HG03135 (cell line): ENCODE results near the gene DDAH1.
A peak's percentile ranks its signal among the peaks of the same experiment; 100 is the strongest.

ENCODE experiments used
- ATAC-seq: cut with Tn5 transposase; IDR thresholded peaks from one replicate; pipeline ENCODE4 v1.9.1; 2021; ENCODE audit warnings: mild to moderate bottlenecking, moderate library complexity; ENCODE audit not compliant: unreplicated experiment

Gene DDAH1

GRCh38 chr1:85311818-85312217, 153.1 kb downstream of the DDAH1 start:
- ATAC-seq: no peak

GRCh38 chr1:85308833-85309350, 156.1 kb downstream of the DDAH1 start:
- ATAC-seq: no peak

DNA sequence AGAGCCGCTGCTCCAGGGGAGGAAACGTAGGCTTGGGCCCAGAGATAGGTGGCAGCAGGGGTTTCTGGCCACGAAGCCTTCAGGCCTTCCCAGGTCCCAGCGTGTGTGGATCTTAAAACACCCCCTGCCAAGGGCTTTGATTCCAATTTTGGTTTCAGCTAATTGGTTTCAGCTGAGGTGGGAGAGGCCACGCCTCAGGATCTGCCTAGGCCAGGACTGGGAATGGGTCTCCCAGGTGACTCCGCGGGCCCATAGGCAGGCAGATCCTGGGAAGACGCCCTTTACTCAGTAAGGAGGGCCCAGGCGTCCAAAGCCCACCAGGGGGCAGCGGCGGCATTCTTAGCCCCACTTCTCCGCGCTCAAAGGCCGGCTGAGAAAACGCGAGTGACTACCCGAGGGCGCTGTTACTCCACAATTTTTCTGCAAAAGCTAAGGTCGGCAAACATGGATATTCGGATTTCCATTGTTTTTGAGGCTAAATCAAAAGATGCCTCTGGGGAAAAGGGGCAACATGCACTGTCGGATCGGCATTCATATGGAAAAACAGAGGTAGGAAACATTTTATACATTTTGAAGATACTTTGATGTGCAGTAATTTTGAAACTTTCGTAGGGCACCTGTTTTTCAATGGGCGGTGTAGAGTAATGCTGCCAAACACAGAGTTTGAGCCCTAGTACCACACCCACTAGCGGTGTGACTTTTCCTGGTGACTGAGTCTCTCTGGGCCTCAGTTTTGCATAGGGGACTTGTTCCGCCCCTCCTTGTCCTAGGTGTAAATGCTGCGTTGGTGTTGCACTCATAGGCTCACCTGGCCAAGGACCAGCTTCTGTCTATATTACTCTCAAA, 156.7 kb downstream of the DDAH1 start:
- ATAC-seq: peak; percentile 87

- ATAC-seq: no peak
These were observed 158.7 kb downstream of the DDAH1 start for GRCh38 chr1:85306236-85306635.

DNA sequence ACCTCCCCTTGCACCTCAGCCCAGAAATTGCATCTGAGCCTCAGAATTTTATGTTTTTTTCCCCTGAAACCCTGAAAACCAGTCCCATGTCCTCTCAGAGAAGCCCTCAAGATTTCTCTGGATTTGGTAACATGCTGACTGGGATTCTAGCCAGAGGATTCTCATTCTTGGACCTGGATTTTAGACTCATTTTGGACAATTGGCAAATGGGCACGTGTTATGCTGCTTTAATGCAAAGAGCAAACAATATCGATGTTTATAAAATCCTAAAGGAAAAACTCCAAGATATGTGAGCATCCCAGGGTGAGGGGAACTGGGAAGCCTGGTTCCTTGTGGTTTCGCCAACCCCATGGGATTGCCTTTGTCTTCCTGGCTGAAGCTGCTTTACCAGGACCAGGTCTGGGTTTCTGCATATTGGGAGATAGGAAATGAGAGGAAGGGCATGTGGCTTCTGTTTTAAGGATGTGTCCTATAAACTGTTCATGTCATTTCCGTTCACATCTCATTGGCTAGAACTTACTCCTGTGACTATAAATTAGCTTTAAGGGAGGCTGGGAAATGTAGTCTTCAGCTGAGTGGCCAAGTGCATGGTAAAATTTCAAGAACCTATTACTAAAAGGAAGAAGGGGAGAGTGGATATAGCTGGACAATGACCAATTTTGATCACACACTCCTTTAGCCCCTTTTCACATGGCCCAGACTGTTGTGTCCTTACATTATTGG, 161.4 kb downstream of the DDAH1 start:
- ATAC-seq: no peak

GRCh38 chr1:85300140-85300539, 164.8 kb downstream of the DDAH1 start:
- no peak for ATAC-seq

- ATAC-seq: peak; percentile 93
These were observed 166.9 kb downstream of the DDAH1 start for GRCh38 chr1:85297855-85298629.

DNA sequence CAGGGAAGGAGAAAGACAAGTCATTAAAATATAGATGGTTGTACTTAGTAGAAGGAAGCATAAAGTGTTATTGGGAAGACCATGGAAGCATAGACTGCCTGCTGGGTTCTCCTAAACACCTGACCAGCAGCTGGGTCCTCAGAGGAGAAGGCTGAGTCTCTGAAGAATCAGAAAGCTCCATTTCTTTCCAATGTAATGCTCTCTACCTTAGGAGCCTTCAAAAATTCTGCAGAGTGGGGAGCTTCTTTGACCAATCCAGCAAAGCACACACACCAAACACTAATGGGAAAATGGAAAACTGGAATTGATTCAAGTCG, 167.5 kb downstream of the DDAH1 start:
- no peak for ATAC-seq

GRCh38 chr1:85296980-85297379, 168.0 kb downstream of the DDAH1 start:
- ATAC-seq: no peak

- ATAC-seq: no peak
These were observed 169.3 kb downstream of the DDAH1 start for GRCh38 chr1:85295654-85296053.

DNA sequence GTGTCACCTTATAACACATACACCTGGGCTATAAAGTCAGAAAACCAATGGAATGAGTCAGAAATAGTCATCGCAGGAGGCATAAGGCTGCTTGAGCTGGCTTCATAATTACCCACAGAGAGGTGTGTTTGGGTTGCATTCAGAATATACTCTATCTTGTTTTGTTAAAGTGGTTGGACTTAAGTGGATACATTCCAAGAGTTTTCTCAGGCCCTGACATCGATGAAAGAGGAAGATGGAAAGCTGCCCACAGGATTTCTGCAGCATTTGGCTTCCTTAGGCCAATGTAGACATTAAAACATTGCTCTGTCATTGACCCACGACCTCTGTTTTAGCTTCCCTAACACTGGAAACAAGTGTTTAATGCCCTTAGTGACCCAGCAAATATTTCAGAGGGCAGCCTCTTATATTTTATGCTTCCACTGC, 169.9 kb downstream of the DDAH1 start:
- ATAC-seq: no peak

- ATAC-seq: no peak
These were observed 174.1 kb downstream of the DDAH1 start for GRCh38 chr1:85290826-85291225.

DNA sequence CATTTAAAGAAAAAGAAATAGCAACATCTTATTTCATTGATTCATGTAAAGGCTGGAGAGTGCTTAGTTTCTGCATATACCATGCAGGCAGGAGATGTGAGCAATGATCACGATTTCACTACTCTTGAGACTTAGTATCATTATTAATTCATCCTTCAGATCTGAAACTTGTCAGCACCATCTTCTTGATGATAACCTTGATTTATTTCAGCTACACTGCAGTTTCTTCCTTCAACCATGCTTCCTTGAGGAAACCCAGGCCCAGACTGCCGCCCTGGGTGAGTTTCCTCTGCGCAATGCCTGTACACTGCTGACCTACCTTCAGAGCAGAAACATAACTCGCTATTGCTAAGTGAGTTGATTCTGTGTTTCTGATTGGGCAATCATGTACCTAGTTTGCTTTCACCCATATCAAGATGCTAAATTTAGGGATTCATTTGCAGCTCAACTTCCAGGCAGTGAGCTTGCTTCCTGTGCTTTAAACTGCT, 175.1 kb downstream of the DDAH1 start:
- ATAC-seq: no peak

DNA sequence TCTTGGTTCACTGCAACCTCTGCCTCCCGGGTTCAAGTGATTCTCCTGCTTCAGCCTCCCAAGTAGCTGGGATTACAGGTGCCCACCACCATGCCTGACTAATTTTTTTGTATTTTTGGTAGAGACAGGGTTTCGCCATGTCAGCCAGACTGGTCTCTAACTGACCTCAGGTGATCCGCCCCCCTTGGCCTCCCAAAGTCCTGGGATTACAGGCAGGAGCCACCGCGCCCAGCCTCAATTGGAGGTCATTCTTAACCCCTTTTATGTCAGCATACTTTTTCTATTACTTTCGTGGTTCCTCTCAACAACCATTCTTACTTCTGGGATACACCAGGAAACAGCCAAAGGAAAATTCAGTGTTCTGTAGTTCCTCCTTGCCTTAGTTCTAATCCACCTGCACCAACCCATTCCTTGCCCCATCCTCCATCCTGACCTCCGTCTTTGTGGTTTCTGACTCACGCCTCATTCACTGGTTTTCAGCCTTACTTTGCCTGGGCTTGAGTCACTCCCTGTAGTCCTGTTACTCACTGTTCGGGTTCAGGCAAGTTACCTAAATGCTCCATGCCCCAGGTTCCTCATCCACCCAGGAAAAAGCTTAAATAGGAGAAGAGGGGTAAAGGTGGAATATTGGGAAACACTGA, 175.6 kb downstream of the DDAH1 start:
- no peak for ATAC-seq

- ATAC-seq: no peak
These were observed 180.8 kb downstream of the DDAH1 start for GRCh38 chr1:85284202-85284601.

- no peak for ATAC-seq
These were observed 181.3 kb downstream of the DDAH1 start for GRCh38 chr1:85283475-85284199.

GRCh38 chr1:85282424-85282823, 182.5 kb downstream of the DDAH1 start:
- ATAC-seq: no peak

DNA sequence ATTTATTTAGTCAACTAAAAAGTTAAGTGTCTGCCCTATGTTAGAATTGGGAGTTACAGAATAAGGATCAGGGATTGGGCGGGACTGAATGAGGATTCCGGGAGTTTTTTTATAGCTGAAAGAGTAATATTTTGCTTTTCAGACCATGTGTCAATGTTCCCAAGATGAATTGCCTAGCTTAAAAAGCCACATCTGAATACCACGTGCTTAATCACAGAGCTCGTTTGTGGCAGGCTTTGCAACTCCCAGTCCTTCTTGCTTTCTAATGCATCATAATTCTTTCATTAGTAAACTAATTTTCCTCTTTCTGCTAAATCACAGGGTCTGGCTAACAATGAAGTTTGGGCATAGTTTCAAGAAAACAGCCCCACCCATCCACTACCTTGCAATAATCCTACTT, 184.3 kb downstream of the DDAH1 start:
- ATAC-seq: no peak

DNA sequence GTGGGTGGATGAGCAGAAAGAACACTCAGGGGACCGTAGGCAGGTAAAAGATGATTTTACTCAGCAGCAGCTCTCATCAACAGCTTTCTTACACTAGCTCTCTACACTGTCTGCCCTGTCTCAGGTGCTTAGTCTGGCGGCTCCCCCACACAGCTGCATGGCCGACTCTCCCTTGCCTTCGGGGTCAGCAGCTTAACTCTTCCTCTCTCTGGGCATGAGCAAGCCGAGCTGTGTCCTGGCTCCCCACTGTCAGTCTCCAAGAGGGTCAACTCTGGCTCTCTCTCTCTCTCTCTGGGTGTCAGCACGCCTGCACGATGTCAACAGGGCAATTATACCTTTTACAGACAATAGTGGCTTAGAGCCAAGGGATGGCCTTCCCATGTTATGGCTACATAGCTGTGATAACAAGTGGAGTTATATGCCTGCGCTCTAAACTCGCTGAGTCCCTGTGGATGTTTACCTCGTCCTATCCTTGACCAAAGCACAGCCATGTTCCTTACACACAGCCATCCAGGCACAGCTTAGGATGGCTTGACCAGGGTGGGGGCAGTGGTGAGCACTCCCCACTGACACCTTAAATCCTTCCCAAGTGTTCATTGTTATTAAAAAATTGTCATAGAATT, 185.4 kb downstream of the DDAH1 start:
- no peak for ATAC-seq

DNA sequence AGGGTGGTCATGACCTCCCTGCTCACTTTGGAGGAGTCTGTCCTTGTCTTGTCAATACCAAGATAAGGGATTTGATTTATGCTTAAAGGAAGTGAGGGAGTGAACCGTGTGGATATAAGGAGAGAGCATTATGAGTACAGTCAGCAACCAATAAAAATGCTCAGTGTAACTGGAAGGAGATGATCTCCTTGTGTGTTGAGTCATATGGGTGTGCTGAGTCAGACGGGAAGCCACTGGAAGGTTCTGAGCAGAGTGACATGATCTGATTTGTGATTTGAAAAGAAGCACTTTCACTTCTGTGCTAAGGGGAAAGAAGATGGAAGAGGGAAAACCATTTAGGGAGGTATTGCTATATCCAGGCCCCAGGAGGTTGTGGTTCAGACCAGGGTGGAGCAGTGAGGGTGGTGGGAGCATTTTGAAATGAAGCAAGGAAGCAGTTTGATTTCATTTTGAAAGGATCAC, 186.1 kb downstream of the DDAH1 start:
- ATAC-seq: no peak
